GM10266 (cell line): ENCODE results near the gene CDH13.

Experiments used
- DNase-seq: peaks from one replicate; pipeline ENCODE4 v3.0.0; 2012; ENCODE audit errors: extremely low spot score
- TF ChIP-seq, protein P1 (sequence below): IDR thresholded peaks from 2 replicates; pipeline ENCODE4 v1.5.1; 2012; ENCODE audit warnings: mild to moderate bottlenecking, low read depth; ENCODE audit not compliant: control insufficient read depth, insufficient read depth; ENCODE audit errors: missing control alignments

CDH13 gene

DNA sequence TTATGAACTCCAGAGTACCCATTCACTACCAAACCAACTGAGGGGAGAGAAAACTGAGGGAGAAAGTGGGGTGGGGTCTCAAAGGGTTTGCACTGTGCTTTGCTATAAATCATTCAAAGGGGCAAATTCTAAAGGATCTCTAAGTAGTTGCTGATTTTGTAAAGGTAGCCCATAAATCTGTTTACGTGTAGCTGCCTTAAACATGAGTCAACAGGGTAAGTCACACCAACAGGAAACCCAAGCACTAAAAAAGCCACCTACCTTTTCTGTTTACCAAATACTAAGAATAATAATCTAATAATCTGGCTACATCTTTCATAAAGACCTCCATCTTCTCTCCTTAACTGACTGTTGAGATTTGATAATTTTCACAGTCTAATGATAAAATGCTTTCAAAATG, 1172.6 kb downstream of the CDH13 start:
- TF ChIP-seq, protein P1, sequence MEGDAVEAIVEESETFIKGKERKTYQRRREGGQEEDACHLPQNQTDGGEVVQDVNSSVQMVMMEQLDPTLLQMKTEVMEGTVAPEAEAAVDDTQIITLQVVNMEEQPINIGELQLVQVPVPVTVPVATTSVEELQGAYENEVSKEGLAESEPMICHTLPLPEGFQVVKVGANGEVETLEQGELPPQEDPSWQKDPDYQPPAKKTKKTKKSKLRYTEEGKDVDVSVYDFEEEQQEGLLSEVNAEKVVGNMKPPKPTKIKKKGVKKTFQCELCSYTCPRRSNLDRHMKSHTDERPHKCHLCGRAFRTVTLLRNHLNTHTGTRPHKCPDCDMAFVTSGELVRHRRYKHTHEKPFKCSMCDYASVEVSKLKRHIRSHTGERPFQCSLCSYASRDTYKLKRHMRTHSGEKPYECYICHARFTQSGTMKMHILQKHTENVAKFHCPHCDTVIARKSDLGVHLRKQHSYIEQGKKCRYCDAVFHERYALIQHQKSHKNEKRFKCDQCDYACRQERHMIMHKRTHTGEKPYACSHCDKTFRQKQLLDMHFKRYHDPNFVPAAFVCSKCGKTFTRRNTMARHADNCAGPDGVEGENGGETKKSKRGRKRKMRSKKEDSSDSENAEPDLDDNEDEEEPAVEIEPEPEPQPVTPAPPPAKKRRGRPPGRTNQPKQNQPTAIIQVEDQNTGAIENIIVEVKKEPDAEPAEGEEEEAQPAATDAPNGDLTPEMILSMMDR = no peak
- DNase-seq = no peak

DNA sequence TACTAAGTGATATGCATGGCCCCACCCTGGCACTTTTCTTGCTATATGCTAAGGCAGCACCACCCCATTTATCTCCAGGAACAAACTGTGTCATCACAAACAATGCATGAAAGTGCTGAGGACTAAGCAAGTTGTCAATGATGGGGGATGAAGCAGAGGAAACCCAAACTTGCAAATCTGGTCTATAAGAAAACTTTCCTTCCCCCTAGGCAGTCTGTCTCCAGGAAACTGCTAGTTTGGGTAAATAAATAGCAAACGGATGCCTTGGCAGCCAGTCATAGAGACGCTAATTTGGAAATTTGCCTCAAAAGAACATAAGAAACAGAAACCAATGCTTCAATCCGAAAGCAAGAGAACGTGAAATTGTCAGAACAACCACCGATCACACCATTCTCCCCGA, 1175.4 kb downstream of the CDH13 start:
- DNase-seq = no peak

DNA sequence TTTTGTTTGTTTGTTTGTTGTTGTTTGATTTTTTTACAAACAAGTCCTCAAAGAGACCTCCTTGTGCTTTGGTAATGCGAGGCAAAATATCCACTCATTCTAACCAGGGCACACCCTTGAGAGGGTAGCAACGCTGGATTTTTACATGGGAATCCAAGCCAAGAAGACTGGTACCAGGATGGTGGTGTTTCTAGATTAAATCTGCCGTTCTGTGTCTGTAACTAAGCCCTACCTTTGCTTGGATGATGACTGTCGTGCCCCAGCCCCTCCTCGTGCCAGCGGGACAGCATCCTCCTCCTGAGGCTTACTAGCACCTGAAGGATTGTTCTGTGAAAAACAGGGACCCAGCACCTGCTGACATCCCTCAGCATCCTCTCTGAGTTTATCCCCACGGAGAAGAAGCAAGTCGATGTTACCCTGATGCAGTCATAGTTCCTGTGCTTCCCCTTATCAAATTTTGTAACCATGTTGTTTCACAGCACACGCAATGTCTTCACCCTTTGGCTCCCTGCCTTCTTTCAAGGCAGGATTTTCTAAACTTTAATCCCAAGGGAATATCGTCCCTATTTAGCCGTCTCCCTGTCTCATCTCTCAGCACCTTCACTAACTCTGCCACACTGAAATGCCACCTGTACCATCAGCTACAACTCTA, 1175.9 kb downstream of the CDH13 start:
- TF ChIP-seq, protein P1 = no peak
- DNase-seq = no peak

More for the DNA sequence above, 1175.4 kb downstream of the CDH13 start:
- TF ChIP-seq, protein P1 = no peak

DNA sequence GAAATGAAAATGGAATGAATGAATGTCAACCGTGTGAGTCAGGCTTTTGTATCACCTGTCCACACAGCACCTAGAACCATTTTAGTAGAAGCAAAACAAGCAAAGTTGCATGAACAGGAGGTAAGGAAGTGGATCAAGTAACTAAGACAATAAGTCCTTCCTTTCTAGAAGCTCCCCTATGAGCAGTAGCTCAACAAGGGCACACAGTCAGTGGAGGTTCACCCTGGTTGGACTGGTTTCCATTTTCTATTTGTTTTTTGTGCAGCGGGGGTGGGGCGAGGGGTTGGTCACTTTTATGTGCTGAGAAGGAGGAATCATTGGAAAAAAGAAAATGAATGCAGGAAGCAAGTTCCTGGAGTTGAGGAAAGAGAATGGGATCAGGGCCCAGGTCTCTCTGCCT, 1177.0 kb downstream of the CDH13 start:
- TF ChIP-seq, protein P1 = no peak
- DNase-seq = no peak

DNA sequence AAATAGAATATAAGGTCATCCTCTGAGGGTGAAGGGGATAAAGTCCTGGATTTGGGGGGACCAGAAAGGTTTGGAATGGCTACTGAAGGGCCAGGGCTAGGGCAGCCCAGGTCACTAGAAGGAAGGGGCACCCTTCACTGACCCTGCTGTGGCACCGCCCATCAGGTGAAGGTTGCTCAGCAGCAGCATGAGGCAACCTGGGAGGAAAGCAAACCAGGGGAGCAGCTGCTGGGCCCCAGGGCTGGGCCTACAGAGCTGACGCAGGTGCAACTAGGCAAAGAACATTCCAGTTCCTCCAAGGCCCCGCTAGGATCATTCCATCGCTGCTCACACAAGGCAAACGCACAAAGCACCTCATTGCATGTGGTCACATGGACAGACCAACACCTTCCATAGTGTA, 1177.6 kb downstream of the CDH13 start:
- TF ChIP-seq, protein P1 = no peak
- no peak for DNase-seq

DNA sequence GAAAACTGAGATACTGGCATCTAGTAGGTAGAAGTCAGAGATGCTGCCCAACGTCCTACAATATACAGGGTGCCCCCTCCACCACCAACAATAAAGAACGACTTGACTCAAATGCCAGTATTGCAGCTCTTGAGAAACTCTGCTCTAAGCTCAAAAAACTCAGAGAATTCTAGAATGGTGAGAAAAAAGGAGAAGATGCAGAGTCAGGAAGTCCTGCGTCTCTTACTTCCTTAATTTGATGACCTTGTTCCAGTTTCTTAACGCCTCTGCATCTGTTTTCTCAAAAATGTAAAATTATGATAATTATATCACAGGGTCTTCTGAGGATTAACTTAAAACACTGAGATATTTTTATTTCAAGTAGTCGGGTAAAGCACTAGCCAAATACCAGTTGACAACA, 1179.3 kb downstream of the CDH13 start:
- TF ChIP-seq, protein P1 = no peak
- peak; percentile 38 for DNase-seq

DNA sequence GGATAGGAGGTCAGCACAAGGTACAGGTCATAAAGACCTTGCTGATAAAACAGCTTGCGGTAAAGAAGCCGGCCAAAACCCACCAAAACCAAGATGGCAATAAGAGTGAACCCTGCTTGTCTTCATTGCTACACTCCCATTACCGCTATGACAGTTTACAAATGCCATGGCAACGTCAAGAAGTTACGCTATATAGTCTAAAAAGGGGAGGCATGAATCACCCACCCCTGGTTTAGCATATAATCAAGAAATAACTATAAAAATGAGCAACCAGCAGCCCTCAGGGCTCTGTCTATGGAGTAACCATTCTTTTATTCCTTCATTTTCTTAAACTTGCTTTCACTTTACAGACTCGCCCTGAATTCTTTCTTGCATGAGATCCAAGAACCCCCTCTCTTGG, 1180.0 kb downstream of the CDH13 start:
- TF ChIP-seq, protein P1 = no peak
- DNase-seq = no peak
